Neural progenitor cell (in vitro differentiated cells): Measurements from ENCODE around the gene RAB11B. TPM values are rescaled to one million over a fixed set of nuclear protein-coding genes. Genes with fewer than 3 reads are reported as not detected.
A peak's percentile ranks its signal among the peaks of the same experiment; 100 is the strongest.
"Not testable (repeated sequence)": the region's sequence is repeated elsewhere in the genome, so short reads cannot be mapped to it uniquely, and the experiment has no call there.

ENCODE experiments used
- DNase-seq: peaks from one replicate; pipeline ENCODE4 v3.0.0-alpha.2; 2016; ENCODE audit warnings: low spot score
- H2AFZ ChIP-seq: fragments of 200-600 bp; sonication (generic); replicated peaks from 2 replicates; pipeline ENCODE4 v1.6.1; 2016; ENCODE audit warnings: antibody characterized with exemption
- H3F3A ChIP-seq: fragments of 200-600 bp; sonication (generic); 2 replicates; pipeline ENCODE4 v1.6.1; 2016; ENCODE audit warnings: antibody characterized with exemption, low read depth
- H3K27ac ChIP-seq: fragments of 200-600 bp; sonication (generic); 2 replicates; pipeline ENCODE4 v1.5.1; 2016; ENCODE audit warnings: mild to moderate bottlenecking
- H3K27me3 ChIP-seq: fragments of 200-600 bp; sonication (generic); 2 replicates; pipeline ENCODE4 v1.6.1; 2016; ENCODE audit warnings: mild to moderate bottlenecking, moderate library complexity
- H3K36me3 ChIP-seq: fragments of 200-600 bp; sonication (generic); 2 replicates; pipeline ENCODE4 v1.5.1; 2016
- H3K4me1 ChIP-seq: fragments of 200-600 bp; sonication (generic); 2 replicates; pipeline ENCODE4 v1.6.1; 2016; ENCODE audit warnings: mixed run types
- H3K4me2 ChIP-seq: fragments of 200-600 bp; sonication (generic); 2 replicates; pipeline ENCODE4 v1.6.1; 2016
- H3K4me3 ChIP-seq: fragments of 200-600 bp; sonication (generic); 2 replicates; pipeline ENCODE4 v1.5.1; 2016
- H3K79me2 ChIP-seq: fragments of 200-600 bp; sonication (generic); 2 replicates; pipeline ENCODE4 v1.6.1; 2016; ENCODE audit warnings: low read depth
- H3K9ac ChIP-seq: fragments of 200-600 bp; sonication (generic); 2 replicates; pipeline ENCODE4 v1.6.1; 2016
- H3K9me3 ChIP-seq: fragments of 200-600 bp; sonication (generic); 2 replicates; pipeline ENCODE4 v1.5.1; 2016; ENCODE audit warnings: low read depth
- H4K20me1 ChIP-seq: fragments of 200-600 bp; sonication (generic); 2 replicates; pipeline ENCODE4 v1.6.1; 2016; ENCODE audit warnings: low read depth
- H3K27ac Mint-ChIP-seq: 3 replicates; pipeline ENCODE4 v1.8.0; 2021; ENCODE audit warnings: mixed read lengths
- H3K27me3 Mint-ChIP-seq: 2 replicates; pipeline ENCODE4 v1.8.0; 2022; ENCODE audit warnings: low read depth, mild to moderate bottlenecking, inconsistent platforms, moderate library complexity, mixed read lengths; ENCODE audit not compliant: insufficient read depth
- H3K36me3 Mint-ChIP-seq: 3 replicates; pipeline ENCODE4 v1.8.0; 2021; ENCODE audit warnings: mixed read lengths
- H3K4me1 Mint-ChIP-seq: 3 replicates; pipeline ENCODE4 v1.8.0; 2021; ENCODE audit warnings: mixed read lengths
- H3K4me3 Mint-ChIP-seq: 3 replicates; pipeline ENCODE4 v1.8.0; 2021; ENCODE audit warnings: mild to moderate bottlenecking, moderate library complexity, mixed read lengths
- H3K9me3 Mint-ChIP-seq: 3 replicates; pipeline ENCODE4 v1.8.0; 2020; ENCODE audit warnings: mixed read lengths
- EZH2 ChIP-seq: fragments of 200-600 bp; sonication (generic); IDR thresholded peaks from 2 replicates; pipeline ENCODE4 v1.6.1; 2017; ENCODE audit warnings: antibody characterized with exemption, mild to moderate bottlenecking, moderate library complexity
- EZH2phosphoT487 ChIP-seq: fragments of 200-600 bp; sonication (generic); IDR thresholded peaks from 2 replicates; pipeline ENCODE4 v1.6.1; 2017; ENCODE audit warnings: antibody characterized with exemption
- total RNA-seq: library from RNA; depleted of rRNA; stranded (reverse); fragments of >200 nt; gene quantifications from 2 replicates; pipeline ENCODE4 v1.2.3, GENCODE V29; 2015; ENCODE audit warnings: low replicate concordance
- TF ChIP-seq, protein P1 (sequence below): fragments of 200-600 bp; sonication (generic); IDR thresholded peaks from 2 replicates; pipeline ENCODE4 v1.5.1; 2017; ENCODE audit warnings: antibody characterized with exemption, mild to moderate bottlenecking

The RAB11B gene
- 17.1 and 32.3 TPM in 2 replicates for total RNA-seq

DNA sequence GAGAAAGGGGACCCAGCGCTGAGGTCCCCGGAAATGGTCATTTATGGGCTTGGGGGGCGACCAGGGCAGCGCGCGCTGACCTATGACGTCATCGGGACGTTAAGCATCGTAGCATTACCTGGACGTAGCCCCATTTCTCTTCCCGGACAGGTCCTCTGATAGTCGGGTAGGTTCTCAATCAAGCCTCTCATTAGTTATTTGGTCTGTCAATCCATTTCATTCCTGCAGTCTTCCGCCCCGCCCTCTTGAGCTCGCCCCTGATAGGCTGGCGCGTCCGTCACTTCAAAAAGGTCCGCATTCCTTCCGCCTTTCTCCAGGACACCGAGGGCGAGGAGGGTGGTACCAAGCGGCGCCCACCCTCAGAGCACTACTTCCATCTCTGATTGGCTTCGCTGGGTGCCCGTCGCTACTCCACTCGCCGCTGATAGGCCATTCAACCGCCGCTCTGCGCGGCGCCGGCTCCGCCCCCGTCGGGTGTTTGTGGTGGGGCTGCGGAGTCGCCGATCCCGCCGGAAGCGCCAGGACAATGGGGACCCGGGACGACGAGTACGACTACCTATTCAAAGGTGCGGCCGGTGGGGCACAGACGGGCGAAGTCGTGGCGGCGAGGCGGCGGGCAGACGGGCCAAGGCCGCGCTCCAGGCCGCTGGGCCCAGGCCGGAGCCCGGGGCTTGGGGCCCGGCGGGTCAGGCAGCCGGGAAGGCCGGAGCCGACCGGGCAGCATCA lies at the start of gene RAB11B:
TSS of gene RAB11B (plus strand) at position 470 of the 726 bp plus-strand sequence. CDS start at position 527, 57 bp downstream.
- H2AFZ ChIP-seq: peak within 1 kb of the TSS; percentile 80
- H3K4me2 ChIP-seq: peak within 1 kb of the TSS; percentile 83
- H3K79me2 ChIP-seq: peaks cover 52% of the 10 kb centered on the region
- Mint-ChIP-seq H3K4me3 (peak within 1 kb of the TSS; percentile 94), H3K9me3 (no peaks in the 10 kb centered on the region), H3K4me1 (peaks cover 14% of the 10 kb centered on the region), H3K36me3 (peaks cover 10% of the 10 kb centered on the region), H3K27ac (peak within 1 kb of the TSS; percentile 93), H3K27me3 (peaks cover 10% of the 10 kb centered on the region)
- TF ChIP-seq EZH2phosphoT487: no peak
- TF ChIP-seq EZH2: no peak
- TF ChIP-seq, protein P1, sequence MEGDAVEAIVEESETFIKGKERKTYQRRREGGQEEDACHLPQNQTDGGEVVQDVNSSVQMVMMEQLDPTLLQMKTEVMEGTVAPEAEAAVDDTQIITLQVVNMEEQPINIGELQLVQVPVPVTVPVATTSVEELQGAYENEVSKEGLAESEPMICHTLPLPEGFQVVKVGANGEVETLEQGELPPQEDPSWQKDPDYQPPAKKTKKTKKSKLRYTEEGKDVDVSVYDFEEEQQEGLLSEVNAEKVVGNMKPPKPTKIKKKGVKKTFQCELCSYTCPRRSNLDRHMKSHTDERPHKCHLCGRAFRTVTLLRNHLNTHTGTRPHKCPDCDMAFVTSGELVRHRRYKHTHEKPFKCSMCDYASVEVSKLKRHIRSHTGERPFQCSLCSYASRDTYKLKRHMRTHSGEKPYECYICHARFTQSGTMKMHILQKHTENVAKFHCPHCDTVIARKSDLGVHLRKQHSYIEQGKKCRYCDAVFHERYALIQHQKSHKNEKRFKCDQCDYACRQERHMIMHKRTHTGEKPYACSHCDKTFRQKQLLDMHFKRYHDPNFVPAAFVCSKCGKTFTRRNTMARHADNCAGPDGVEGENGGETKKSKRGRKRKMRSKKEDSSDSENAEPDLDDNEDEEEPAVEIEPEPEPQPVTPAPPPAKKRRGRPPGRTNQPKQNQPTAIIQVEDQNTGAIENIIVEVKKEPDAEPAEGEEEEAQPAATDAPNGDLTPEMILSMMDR: no peak
- H3K36me3 ChIP-seq: no peaks in the 10 kb centered on the region
- H4K20me1 ChIP-seq: peaks cover 31% of the 10 kb centered on the region
- H3K27me3 ChIP-seq: no peaks in the 10 kb centered on the region
- H3K9me3 ChIP-seq: no peaks in the 10 kb centered on the region
- H3K27ac ChIP-seq: peak within 1 kb of the TSS; percentile 99
- H3F3A ChIP-seq: peaks cover 21% of the 10 kb centered on the region
- peak within 1 kb of the TSS; percentile 94 for H3K4me3 ChIP-seq
- H3K4me1 ChIP-seq: no peaks in the 10 kb centered on the region
- peak; percentile 100 for DNase-seq
- peak within 1 kb of the TSS; percentile 99 for H3K9ac ChIP-seq

DNA sequence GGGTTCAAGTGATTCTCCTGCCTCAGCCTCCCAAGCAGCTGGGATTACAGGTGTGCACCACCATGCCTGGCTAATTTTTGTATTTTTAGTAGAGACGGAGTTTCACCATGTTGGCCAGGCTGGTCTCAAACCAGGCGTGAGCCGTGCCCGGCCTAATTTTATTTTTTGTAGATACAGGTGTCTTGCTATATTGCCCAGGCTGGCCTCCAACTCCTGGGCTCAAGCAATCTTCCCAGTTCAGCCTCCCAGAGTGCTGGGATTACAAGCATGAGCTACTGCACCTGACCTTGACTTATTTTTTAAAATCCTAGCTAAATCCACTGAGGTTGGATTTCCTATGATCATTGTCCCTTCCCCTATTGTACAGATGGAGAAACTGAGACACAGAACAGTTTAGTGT lies 48.7 kb upstream of the RAB11B start:
- not testable (repeated sequence) for H3K9me3 Mint-ChIP-seq, H3K9me3 ChIP-seq, H3K79me2 ChIP-seq, H3K4me1 Mint-ChIP-seq, H3K4me1 ChIP-seq, H3K4me3 ChIP-seq, H3K36me3 ChIP-seq, H3K27ac Mint-ChIP-seq, H3K4me3 Mint-ChIP-seq, DNase-seq, H4K20me1 ChIP-seq, H3K9ac ChIP-seq, H3K4me2 ChIP-seq, H3K27ac ChIP-seq, H3K36me3 Mint-ChIP-seq, H2AFZ ChIP-seq
- peaks cover 81% of the 10 kb centered on the region for H3K27me3 ChIP-seq
- H3K27me3 Mint-ChIP-seq: peaks cover 36% of the 10 kb centered on the region
- H3F3A ChIP-seq: peaks cover 11% of the 10 kb centered on the region

DNA sequence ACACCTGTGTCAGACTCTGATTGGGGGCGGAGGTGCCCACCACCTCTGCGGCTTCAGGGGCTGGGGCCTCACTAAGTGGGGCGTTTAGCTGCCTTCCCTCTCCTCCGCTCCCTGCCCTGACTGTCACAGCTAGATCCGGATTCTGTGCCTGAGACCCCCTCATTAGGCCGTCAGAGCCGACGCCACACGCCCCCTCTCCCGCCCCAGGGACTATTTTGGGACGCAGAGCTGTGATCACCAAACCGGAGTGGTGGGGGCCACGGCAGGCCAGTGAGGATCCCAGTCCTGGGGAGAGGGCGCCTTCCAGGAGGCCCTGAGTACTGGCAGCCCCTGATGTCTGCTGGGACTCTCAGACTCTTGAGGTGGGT lies 47.9 kb upstream of the RAB11B start:
- Histone ChIP-seq H3K4me2 (no peak overlapping the region), H3F3A (peaks cover 11% of the 10 kb centered on the region), H3K4me3 (no peak overlapping the region), H3K9ac (no peak overlapping the region), H3K36me3 (no peaks in the 10 kb centered on the region), H3K79me2 (no peaks in the 10 kb centered on the region), H3K9me3 (no peaks in the 10 kb centered on the region), H3K27ac (no peak overlapping the region), H2AFZ (no peak overlapping the region), H3K27me3 (peaks cover 73% of the 10 kb centered on the region), H4K20me1 (peaks cover 3% of the 10 kb centered on the region), H3K4me1 (no peaks in the 10 kb centered on the region)
- Mint-ChIP-seq H3K27me3 (peaks cover 31% of the 10 kb centered on the region), H3K4me3 (no peak overlapping the region), H3K27ac (no peak overlapping the region), H3K4me1 (peaks cover 6% of the 10 kb centered on the region), H3K36me3 (no peaks in the 10 kb centered on the region), H3K9me3 (no peaks in the 10 kb centered on the region)
- TF ChIP-seq, protein P1: no peak
- TF ChIP-seq EZH2 (no peak), EZH2phosphoT487 (no peak)
- no peak for DNase-seq
